ENCODE measurements around the gene FUT2.
"Not testable (repeated sequence)": the region's sequence is repeated elsewhere in the genome, so short reads cannot be mapped to it uniquely, and the experiment has no call there.

Gene FUT2

GRCh38 chr19:48702701-48703100, 6.9 kb downstream of the FUT2 start:
- DNase-seq (ENCODE audit: low read depth in 2 of 2): no peak

GRCh38 chr19:48703316-48703715, 7.5 kb downstream of the FUT2 start:
- DNase-seq (ENCODE audit: low read depth in 2 of 2): no peak

GRCh38 chr19:48705431-48705830, 9.7 kb downstream of the FUT2 start:
- DNase-seq (ENCODE audit: low read depth in 2 of 2): no peak

- no peak for DNase-seq (ENCODE audit: low read depth in 2 of 2)
Observed at GRCh38 chr19:48708471-48708870, 12.7 kb downstream of the FUT2 start.

GRCh38 chr19:48711106-48711662, 15.4 kb downstream of the FUT2 start:
- no peak for DNase-seq (ENCODE audit: low read depth in 2 of 2)

GRCh38 chr19:48713041-48713863, 17.5 kb downstream of the FUT2 start:
- DNase-seq (ENCODE audit: low read depth in 2 of 2): no peak

- peak; percentile 91 to 95 for DNase-seq (ENCODE audit: low read depth in 2 of 2)
Observed at GRCh38 chr19:48713864-48714755, 18.3 kb downstream of the FUT2 start.

- no peak for DNase-seq (ENCODE audit: low read depth in 2 of 2)
Observed at GRCh38 chr19:48714759-48715675, 19.2 kb downstream of the FUT2 start.

GRCh38 chr19:48715681-48716171, 20.0 kb downstream of the FUT2 start:
- no peak for DNase-seq (ENCODE audit: low read depth in 2 of 2)

GRCh38 chr19:48716562-48717291, 21.0 kb downstream of the FUT2 start:
- no peak for DNase-seq (ENCODE audit: low read depth in 2 of 2)

- DNase-seq (ENCODE audit: low read depth in 2 of 2): not testable (repeated sequence)
Observed at GRCh38 chr19:48718106-48718505, 22.3 kb downstream of the FUT2 start.

- DNase-seq (ENCODE audit: low read depth in 2 of 2): no peak
Observed at GRCh38 chr19:48718711-48719231, 23.0 kb downstream of the FUT2 start.

- no peak for DNase-seq (ENCODE audit: low read depth in 2 of 2)
Observed at GRCh38 chr19:48719263-48720171, 23.7 kb downstream of the FUT2 start, which contains the start of gene MAMSTR. TSS of gene MAMSTR (minus strand) at chr19:48719725. CDS start at chr19:48719031, 694 bp downstream.

- no peak for DNase-seq (ENCODE audit: low read depth in 2 of 2)
Observed at GRCh38 chr19:48720251-48720612, 24.5 kb downstream of the FUT2 start.

GRCh38 chr19:48720613-48721296, 25.0 kb downstream of the FUT2 start:
- peak; percentile 70 to 80 for DNase-seq (ENCODE audit: low read depth in 2 of 2)

- DNase-seq (ENCODE audit: low read depth in 2 of 2): no peak
Observed at GRCh38 chr19:48722196-48722708, 26.5 kb downstream of the FUT2 start.

GRCh38 chr19:48724796-48725753, 29.3 kb downstream of the FUT2 start:
- no peak for DNase-seq (ENCODE audit: low read depth in 2 of 2)
